Natural killer cell (primary cell): ENCODE measurements around the gene SOAT2. TPM values are rescaled to one million over a fixed set of nuclear protein-coding genes. Genes with fewer than 3 reads are reported as not detected.

Source experiments
- ATAC-seq, 3 donors: fragments of 150-1000 bp in 2 of 3; fragments of 200-7000 bp in 1 of 3; cut with Tn5 transposase; 1 replicate in 1 of 3; 2 replicates in 2 of 3; pipeline ENCODE4 v1.10.0; 2021; ENCODE audit warnings: mild to moderate bottlenecking in 2 of 3, moderate library complexity in 2 of 3
- DNase-seq, 2 donors: peaks; one replicate each; pipeline versions ENCODE4 v3.0.0 to v3.0.0-alpha.2; 2013 to 2021; ENCODE audit warnings: mixed read lengths in 1 of 2
- H3K27ac ChIP-seq: one replicate; pipeline ENCODE4 v1.5.1; 2013; ENCODE audit warnings: mild to moderate bottlenecking, low read length
- H3K27me3 ChIP-seq: one replicate; pipeline ENCODE4 v1.6.1; 2013; ENCODE audit warnings: low read length; ENCODE audit not compliant: control insufficient read depth, insufficient read depth
- H3K36me3 ChIP-seq: one replicate; pipeline ENCODE4 v1.6.1; 2013; ENCODE audit warnings: low read length; ENCODE audit not compliant: control insufficient read depth, insufficient read depth
- H3K4me1 ChIP-seq: one replicate; pipeline ENCODE4 v1.6.1; 2013; ENCODE audit warnings: low read length; ENCODE audit not compliant: control insufficient read depth, insufficient read depth
- H3K4me3 ChIP-seq: one replicate; pipeline ENCODE4 v1.5.1; 2013; ENCODE audit warnings: low read length
- H3K9me3 ChIP-seq: one replicate; pipeline ENCODE4 v1.6.1; 2013; ENCODE audit warnings: low read length; ENCODE audit not compliant: control insufficient read depth, insufficient read depth
- H3K27ac Mint-ChIP-seq, 2 donors: one replicate each; pipeline ENCODE4 v1.8.0; 2022; ENCODE audit warnings: mild to moderate bottlenecking in 2 of 2, mixed read lengths in 2 of 2, moderate library complexity in 1 of 2
- H3K27me3 Mint-ChIP-seq, 2 donors: one replicate each; pipeline ENCODE4 v1.8.0; 2022; ENCODE audit warnings: low read depth in 2 of 2, mixed read lengths in 2 of 2
- H3K36me3 Mint-ChIP-seq: one replicate; pipeline ENCODE4 v1.8.0; 2022; ENCODE audit warnings: mixed read lengths
- H3K4me1 Mint-ChIP-seq, 2 donors: one replicate each; pipeline ENCODE4 v1.8.0; 2022; ENCODE audit warnings: mixed read lengths in 2 of 2
- H3K4me3 Mint-ChIP-seq: one replicate; pipeline ENCODE4 v1.8.0; 2022; ENCODE audit warnings: mild to moderate bottlenecking, moderate library complexity, mixed read lengths
- H3K9me3 Mint-ChIP-seq, 2 donors: one replicate each; pipeline ENCODE4 v1.8.0; 2022; ENCODE audit warnings: mixed read lengths in 2 of 2
- WGBS: methylation state at CpG from one replicate; pipeline ENCODE4 v1.1.7; 2013; ENCODE audit warnings: missing lambda C conversion rate; ENCODE audit not compliant: insufficient coverage; 5-methylcytosine and 5-hydroxymethylcytosine counted together
- intact Hi-C: fragments of 100-400 bp; cut with micrococcal nuclease; formaldehyde crosslinking; loops from one replicate; pipeline ENCODE4 v1.14.2; 2022
- total RNA-seq, 4 donors: library from RNA; stranded (reverse); fragments of 120-200 nt in 1 of 4; gene quantifications; one replicate each; pipeline versions ENCODE4 v1.2.3 to v1.2.4, GENCODE V29; 2013 to 2022
- TF ChIP-seq, protein P1 (sequence below): fragments of 200-600 bp; IDR thresholded peaks from one replicate; pipeline ENCODE4 v1.8.0; 2022; ENCODE audit warnings: antibody characterized with exemption

The SOAT2 gene
- total RNA-seq, 3 donors from 2014 or later (not counting 1 experiment from before 2014, with no cell fraction given): not detected

DNA sequence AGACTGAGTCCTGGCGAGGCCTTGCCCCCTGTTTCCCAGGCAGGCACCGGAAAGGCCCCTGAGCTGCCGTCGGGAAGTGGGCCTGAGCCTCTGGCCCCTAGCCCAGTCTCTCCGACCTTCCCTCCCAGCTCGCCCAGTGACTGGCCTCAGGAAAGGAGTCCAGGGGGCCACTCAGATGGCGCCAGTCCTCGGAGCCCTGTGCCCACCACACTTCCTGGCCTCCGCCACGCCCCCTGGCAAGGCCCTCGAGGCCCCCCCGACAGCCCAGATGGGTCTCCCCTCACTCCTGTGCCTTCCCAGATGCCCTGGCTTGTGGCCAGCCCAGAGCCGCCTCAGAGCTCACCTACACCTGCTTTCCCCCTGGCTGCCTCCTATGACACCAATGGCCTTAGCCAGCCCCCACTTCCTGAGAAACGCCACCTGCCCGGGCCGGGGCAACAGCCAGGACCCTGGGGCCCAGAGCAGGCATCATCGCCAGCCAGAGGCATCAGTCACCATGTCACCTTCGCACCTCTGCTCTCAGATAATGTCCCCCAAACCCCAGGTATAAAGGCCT lies 42.5 kb upstream of the SOAT2 start:
- DNase-seq: no peak
- intact Hi-C loops: loop anchor here (10.0 kb wide), 1 partner anchor 284 kb away; no protein-coding TSS in a partner anchor
- no peak overlapping the region for H3K27ac ChIP-seq
- Mint-ChIP-seq H3K27ac (no peak overlapping the region), H3K4me3 (no peak overlapping the region), H3K9me3 (no peaks in the 10 kb centered on the region), H3K27me3 (peaks cover 0 to 2% of the 10 kb centered on the region in 2 donors), H3K4me1 (peaks cover 7 to 8% of the 10 kb centered on the region in 2 donors), H3K36me3 (no peaks in the 10 kb centered on the region)
- 72% methylated on average over 17 of the region's 18 CpGs for WGBS
- no peaks in the 10 kb centered on the region for H3K9me3 ChIP-seq
- H3K36me3 ChIP-seq: peaks cover 19% of the 10 kb centered on the region
- TF ChIP-seq, protein P1, sequence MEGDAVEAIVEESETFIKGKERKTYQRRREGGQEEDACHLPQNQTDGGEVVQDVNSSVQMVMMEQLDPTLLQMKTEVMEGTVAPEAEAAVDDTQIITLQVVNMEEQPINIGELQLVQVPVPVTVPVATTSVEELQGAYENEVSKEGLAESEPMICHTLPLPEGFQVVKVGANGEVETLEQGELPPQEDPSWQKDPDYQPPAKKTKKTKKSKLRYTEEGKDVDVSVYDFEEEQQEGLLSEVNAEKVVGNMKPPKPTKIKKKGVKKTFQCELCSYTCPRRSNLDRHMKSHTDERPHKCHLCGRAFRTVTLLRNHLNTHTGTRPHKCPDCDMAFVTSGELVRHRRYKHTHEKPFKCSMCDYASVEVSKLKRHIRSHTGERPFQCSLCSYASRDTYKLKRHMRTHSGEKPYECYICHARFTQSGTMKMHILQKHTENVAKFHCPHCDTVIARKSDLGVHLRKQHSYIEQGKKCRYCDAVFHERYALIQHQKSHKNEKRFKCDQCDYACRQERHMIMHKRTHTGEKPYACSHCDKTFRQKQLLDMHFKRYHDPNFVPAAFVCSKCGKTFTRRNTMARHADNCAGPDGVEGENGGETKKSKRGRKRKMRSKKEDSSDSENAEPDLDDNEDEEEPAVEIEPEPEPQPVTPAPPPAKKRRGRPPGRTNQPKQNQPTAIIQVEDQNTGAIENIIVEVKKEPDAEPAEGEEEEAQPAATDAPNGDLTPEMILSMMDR: no peak
- ATAC-seq: no peak
- H3K4me3 ChIP-seq: no peak overlapping the region
- no peaks in the 10 kb centered on the region for H3K27me3 ChIP-seq
- H3K4me1 ChIP-seq: peaks cover under 1% of the 10 kb centered on the region

DNA sequence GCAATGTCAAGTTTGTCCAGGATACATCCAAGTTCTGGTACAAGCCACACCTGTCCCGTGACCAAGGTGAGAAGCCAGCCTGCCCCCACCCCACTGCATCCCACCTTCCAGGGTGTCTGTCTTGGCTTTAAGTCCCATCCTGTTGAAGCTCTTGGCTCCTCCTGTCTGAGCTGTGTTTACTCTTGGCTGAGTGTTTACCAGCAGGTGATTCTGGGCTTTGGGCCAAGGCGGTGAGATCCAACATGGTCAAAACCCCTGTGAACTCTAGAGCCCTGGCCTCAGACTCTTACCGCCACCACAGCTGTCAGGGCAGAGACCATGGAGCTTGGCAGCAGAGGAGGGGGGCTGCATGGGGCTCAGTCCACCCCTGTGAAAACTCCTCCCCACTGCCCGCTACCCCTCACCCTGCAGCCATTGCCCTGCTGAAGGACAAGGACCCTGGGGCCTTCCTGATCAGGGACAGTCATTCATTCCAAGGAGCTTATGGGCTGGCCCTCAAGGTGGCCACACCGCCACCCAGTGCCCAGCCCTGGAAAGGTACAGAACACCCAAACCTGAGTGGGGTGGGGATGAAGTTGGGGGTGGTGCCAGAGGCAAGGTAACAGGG lies 41.8 kb upstream of the SOAT2 start:
- H3K27me3 Mint-ChIP-seq: peaks cover 0 to 2% of the 10 kb centered on the region in 2 donors
- peak in 1 of 3 donors; percentile 11 for ATAC-seq

DNA sequence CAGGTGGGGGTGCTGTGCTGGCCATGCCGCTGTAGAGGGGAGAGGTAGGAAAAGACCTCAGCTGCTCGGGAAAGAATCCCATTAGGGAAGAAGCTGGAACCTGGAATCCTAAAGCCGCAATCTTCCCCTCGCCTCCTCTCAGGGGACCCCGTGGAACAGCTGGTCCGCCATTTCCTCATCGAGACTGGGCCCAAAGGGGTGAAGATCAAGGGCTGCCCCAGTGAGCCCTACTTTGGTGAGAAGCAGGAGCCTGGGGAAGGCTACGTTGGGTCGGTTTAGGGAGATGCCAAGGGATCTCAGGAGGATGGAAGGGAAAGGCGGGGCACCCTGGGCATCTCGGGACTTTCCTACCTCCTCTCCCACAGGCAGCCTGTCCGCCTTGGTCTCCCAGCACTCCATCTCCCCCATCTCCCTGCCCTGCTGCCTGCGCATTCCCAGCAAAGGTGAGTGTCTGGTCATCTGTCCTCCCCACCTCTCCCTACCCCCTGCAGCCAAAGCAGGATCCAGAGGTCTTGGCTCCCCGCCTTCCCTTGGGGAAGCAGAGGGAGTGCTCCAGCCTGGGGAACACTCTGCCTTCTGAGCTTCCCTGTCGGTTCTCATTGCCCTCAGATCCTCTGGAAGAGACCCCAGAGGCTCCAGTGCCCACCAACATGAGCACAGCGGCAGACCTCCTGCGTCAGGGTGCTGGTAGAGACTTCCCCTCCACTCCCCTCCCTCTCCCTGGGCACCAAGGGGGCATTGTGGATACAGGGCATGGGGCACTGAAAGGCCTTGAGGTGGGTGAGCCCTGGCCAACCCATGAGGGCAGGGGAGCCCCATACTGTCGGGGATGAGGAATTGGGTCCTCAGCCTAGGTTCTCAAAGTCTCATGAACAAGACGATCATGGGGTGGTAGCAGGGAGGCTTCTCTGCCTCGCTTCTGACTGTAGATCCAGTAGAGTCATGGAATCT lies 41.0 kb upstream of the SOAT2 start:
- H3K36me3 ChIP-seq: peaks cover 31% of the 10 kb centered on the region
- DNase-seq: no peak
- no peak overlapping the region for H3K4me3 Mint-ChIP-seq

More for the DNA sequence above, 41.8 kb upstream of the SOAT2 start:
- Mint-ChIP-seq H3K36me3 (no peaks in the 10 kb centered on the region), H3K4me3 (no peak overlapping the region), H3K27ac (no peak overlapping the region), H3K4me1 (peaks cover 2 to 14% of the 10 kb centered on the region in 2 donors), H3K9me3 (no peaks in the 10 kb centered on the region)
- H3K9me3 ChIP-seq: no peaks in the 10 kb centered on the region
- H3K4me1 ChIP-seq: no peaks in the 10 kb centered on the region
- 85% methylated on average over 5 of the region's 5 CpGs for WGBS
- TF ChIP-seq, protein P1: no peak
- no peak for DNase-seq
- no peak overlapping the region for H3K4me3 ChIP-seq
- no peaks in the 10 kb centered on the region for H3K27me3 ChIP-seq
- H3K27ac ChIP-seq: no peak overlapping the region
- H3K36me3 ChIP-seq: peaks cover 25% of the 10 kb centered on the region
- intact Hi-C loops: loop anchor here (10.0 kb wide), 1 partner anchor 283 kb away; no protein-coding TSS in a partner anchor

More for the DNA sequence above, 41.0 kb upstream of the SOAT2 start:
- Mint-ChIP-seq H3K36me3 (no peaks in the 10 kb centered on the region), H3K27ac (no peak overlapping the region), H3K4me1 (peaks cover 0 to 14% of the 10 kb centered on the region in 2 donors), H3K27me3 (peaks cover 0 to 2% of the 10 kb centered on the region in 2 donors), H3K9me3 (no peaks in the 10 kb centered on the region)
- ATAC-seq: no peak
- Histone ChIP-seq H3K4me3 (no peak overlapping the region), H3K4me1 (no peaks in the 10 kb centered on the region), H3K9me3 (no peaks in the 10 kb centered on the region), H3K27me3 (no peaks in the 10 kb centered on the region), H3K27ac (no peak overlapping the region)
- 83% methylated on average over 18 of the region's 20 CpGs for WGBS
- intact Hi-C loops: loop anchor here (10.0 kb wide), 1 partner anchor 283 kb away; no protein-coding TSS in a partner anchor
- TF ChIP-seq, protein P1: no peak
